Measurements from ENCODE around the gene PARS2. TPM values are rescaled to one million over a fixed set of nuclear protein-coding genes. Genes with fewer than 3 reads are reported as not detected.
A peak's percentile ranks its signal among the peaks of the same experiment; 100 is the strongest.

Gene PARS2
- total RNA-seq, 2 experiments from 2014 or later: 4.2 TPM

DNA sequence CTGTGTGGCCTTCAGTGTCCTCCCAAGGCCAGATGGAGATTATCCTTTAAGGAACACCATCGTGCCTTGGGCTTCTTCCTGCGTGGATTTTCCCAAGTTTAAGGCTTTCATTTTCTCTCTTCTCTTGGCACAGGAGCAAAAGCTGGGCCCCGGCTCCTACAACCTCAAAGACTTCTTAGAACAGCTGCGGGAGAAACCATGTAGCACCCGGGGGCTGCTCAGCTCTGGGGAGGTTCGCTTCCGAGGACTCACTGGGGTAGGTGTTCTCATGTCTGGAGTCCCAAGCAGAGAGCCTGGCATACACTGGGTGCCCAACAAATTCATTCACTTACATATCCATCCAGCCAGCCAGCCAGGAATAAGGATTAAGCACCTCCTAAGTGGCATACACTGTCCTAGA, 43.4 kb upstream of the PARS2 start:
- Mint-ChIP-seq H3K27ac (peak overlapping the region; percentile 65), H3K4me3 (no peak overlapping the region), H3K4me1 (ENCODE audit: low read depth) (peaks cover 67% of the 10 kb centered on the region), H3K36me3 (ENCODE audit: low read depth) (no peaks in the 10 kb centered on the region), H3K27me3 (ENCODE audit: low read depth) (peaks cover 2% of the 10 kb centered on the region), H3K9me3 (ENCODE audit: insufficient read depth) (no peaks in the 10 kb centered on the region)
- no peak for ATAC-seq
- POLR2A ChIA-PET: no interaction called here
- DNase-seq: no peak
- CTCF ChIA-PET: interaction anchor here (0.9 to 1.7 kb wide), 9 partner anchors 9 to 319 kb away, joined by 3 to 8 read pairs (median 4); no protein-coding TSS in a partner anchor

DNA sequence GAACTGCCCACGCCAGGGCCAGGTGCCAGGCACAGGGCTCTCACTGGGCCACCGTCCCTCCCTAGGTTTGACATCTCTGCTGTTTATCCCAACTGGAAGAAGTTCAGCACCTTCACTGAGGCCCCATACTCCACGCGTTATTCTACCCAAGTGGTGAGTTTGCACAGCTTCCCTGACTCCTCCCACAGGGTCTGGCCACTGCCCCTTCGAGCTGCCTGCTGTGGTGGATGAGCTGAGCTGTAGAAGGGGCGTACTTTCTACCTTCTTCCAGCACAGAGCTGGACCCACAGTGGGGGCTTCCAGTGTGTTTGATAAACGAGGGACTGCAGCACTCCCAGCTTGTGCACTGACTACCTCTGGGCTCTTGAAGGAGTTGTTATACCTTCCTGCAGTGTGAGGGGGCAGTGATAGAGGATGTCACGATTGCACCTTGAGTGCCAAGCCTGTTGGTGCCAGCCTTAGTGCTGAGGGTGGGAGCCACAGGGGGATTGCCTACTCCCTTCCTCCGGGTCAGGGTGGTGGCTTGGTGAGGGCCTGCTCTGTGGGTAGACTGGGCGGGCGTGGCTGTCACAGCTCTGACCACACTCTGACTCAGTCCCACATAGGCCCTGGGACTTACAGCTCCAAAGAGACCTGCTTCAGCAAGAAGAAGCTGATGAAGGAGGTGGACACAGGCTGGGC, 42.7 kb upstream of the PARS2 start:
- peak overlapping the region; percentile 65 for H3K27ac Mint-ChIP-seq
- peak; percentile 38 for ATAC-seq
- H3K4me3 Mint-ChIP-seq: no peak overlapping the region
- peaks cover 2% of the 10 kb centered on the region for H3K27me3 Mint-ChIP-seq (ENCODE audit: low read depth)
- H3K36me3 Mint-ChIP-seq (ENCODE audit: low read depth): no peaks in the 10 kb centered on the region
- POLR2A ChIA-PET: no interaction called here
- no peaks in the 10 kb centered on the region for H3K9me3 Mint-ChIP-seq (ENCODE audit: insufficient read depth)
- CTCF ChIA-PET: interaction anchor here (0.9 to 1.7 kb wide), 11 partner anchors 8 to 754 kb away, joined by 3 to 8 read pairs (median 4); partner anchors contain the start of gene TMEM59
- DNase-seq: peak; percentile 55
- peaks cover 60% of the 10 kb centered on the region for H3K4me1 Mint-ChIP-seq (ENCODE audit: low read depth)

DNA sequence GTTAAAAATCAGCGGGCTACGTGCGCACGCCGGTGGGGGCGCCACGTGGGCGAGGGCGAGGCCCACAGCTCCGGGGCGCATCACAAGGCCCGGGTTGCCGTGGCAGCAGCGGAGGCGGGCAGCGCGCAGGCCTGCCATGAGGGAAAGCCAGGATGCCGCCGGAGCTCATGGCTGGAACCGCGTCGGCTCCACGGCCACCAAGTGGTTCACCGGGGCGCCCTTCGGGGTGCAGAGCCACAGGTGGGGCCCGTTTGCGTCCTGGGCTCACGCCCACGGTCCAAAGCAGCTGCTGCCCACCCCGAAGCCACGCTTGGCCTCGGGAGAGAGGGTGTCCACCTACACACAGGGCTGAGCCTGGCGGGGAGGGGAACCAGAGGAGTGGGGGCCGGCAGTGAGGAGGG, 41.7 kb upstream of the PARS2 start:
- H3K4me3 Mint-ChIP-seq: no peak overlapping the region
- H3K36me3 Mint-ChIP-seq (ENCODE audit: low read depth): no peaks in the 10 kb centered on the region
- CTCF ChIA-PET: interaction anchor here (3.7 kb wide), 1 partner anchor 134 kb away, joined by 12 read pairs; no protein-coding TSS in a partner anchor
- no peak for ATAC-seq
- peaks cover 2% of the 10 kb centered on the region for H3K27me3 Mint-ChIP-seq (ENCODE audit: low read depth)
- H3K4me1 Mint-ChIP-seq (ENCODE audit: low read depth): peaks cover 64% of the 10 kb centered on the region
- POLR2A ChIA-PET: no interaction called here
- no peaks in the 10 kb centered on the region for H3K9me3 Mint-ChIP-seq (ENCODE audit: insufficient read depth)
- H3K27ac Mint-ChIP-seq: no peak overlapping the region
- DNase-seq: no peak

DNA sequence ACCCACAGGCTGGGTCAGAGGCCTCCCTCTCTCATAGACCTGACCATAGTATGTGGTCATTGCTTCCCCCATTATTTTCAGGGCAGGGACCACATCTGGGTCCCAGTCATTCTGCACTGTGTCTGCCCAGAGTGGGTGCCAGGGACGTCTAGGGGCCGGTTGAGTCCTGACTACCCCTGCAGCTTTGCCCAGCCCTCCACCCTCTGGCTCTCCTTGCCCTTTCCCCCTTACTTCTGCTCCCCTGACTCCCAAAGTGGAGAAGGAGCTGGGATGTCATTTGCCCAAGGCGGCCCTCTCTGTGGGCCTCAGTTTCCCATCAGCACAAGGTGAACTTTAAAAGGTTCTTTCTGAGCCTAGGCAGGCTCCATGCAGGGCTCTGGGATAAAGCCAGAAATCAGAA, 41.1 kb upstream of the PARS2 start:
- no peaks in the 10 kb centered on the region for H3K9me3 Mint-ChIP-seq (ENCODE audit: insufficient read depth)
- CTCF ChIA-PET: interaction anchor here (2.1 to 3.7 kb wide), 2 partner anchors 14 to 133 kb away, joined by 12 read pairs; no protein-coding TSS in a partner anchor
- DNase-seq (no peak), ATAC-seq (no peak)
- peaks cover under 1% of the 10 kb centered on the region for H3K27me3 Mint-ChIP-seq (ENCODE audit: low read depth)
- peaks cover 62% of the 10 kb centered on the region for H3K4me1 Mint-ChIP-seq (ENCODE audit: low read depth)
- H3K4me3 Mint-ChIP-seq: no peak overlapping the region
- H3K27ac Mint-ChIP-seq: peak overlapping the region; percentile 43
- POLR2A ChIA-PET: no interaction called here
- no peaks in the 10 kb centered on the region for H3K36me3 Mint-ChIP-seq (ENCODE audit: low read depth)

DNA sequence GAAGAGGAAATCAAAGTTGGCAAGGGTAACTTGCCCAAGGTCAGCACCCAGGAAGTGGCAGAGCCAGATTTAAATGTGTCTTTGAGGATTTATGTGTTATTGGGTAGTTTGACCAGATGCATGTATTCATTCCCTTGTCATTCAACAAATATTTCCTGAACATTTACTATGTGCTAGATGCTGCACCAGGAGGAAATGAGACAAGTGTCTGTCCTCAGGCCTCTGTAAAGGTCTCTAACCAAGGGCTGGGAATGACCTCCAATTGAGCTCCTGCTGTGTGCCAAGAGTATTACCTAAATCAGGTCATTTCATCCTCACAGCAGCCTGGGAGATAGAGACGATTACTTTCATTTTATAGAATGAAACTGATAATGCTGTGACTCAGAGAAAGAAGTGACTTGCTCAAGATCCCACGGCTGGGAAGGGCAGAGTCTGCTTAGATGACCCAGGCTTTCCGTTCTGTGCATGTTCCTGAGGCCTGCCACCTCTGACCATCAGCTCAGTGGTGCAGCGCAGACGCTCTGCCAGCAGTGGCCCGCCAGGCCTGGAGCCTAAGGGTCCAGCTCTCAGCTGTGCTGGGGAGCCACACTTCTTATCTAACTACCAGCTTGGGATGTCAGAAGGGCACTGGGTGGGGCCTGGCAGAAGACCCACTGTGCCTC, 40.3 kb upstream of the PARS2 start:
- peak overlapping the region; percentile 43 for H3K27ac Mint-ChIP-seq
- no peaks in the 10 kb centered on the region for H3K27me3 Mint-ChIP-seq (ENCODE audit: low read depth)
- DNase-seq (no peak), ATAC-seq (no peak)
- POLR2A ChIA-PET: no interaction called here
- H3K4me3 Mint-ChIP-seq: no peak overlapping the region
- CTCF ChIA-PET: interaction anchor here (0.9 to 3.7 kb wide), 5 partner anchors 13 to 140 kb away, joined by 3 to 12 read pairs (median 3); no protein-coding TSS in a partner anchor
- H3K4me1 Mint-ChIP-seq (ENCODE audit: low read depth): peaks cover 63% of the 10 kb centered on the region
- no peaks in the 10 kb centered on the region for H3K9me3 Mint-ChIP-seq (ENCODE audit: insufficient read depth)
- no peaks in the 10 kb centered on the region for H3K36me3 Mint-ChIP-seq (ENCODE audit: low read depth)

DNA sequence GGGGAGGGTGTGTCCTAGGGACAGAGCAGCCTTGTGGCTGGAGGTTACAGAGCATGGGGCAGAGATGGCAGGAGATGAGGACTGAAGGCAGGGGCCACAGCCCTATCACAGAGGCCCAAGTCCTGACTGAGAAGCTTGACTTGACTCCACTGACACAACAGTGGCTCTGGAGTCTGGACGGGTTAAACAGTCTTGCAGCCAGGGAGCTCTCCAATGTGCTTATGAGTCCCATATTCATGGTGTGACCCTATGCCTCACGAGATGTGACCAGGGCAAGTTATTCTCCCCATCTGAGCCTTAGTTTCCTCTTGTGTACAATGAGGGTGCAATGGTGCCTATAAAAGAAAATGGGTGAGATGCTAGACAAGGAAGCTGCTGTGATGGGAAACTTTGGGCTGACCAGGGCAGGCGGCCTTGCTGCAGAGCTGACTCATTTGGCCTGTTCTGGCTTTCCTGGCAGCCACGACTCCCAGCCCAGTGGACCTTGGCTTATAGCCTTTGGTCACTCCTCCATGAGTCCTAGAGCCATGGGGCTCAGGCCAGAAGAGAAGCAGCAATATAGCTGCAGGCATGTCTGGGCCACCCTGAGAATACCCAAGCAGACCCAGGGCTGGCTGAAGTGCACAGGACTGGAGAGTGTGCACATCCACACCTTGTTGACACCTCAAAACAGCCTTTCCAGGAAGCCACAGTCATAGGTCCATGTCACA, 39.6 kb upstream of the PARS2 start:
- Mint-ChIP-seq H3K9me3 (ENCODE audit: insufficient read depth) (no peaks in the 10 kb centered on the region), H3K4me3 (no peak overlapping the region), H3K27me3 (ENCODE audit: low read depth) (no peaks in the 10 kb centered on the region), H3K36me3 (ENCODE audit: low read depth) (no peaks in the 10 kb centered on the region), H3K4me1 (ENCODE audit: low read depth) (peaks cover 68% of the 10 kb centered on the region), H3K27ac (peak overlapping the region; percentile 43)
- no peak for ATAC-seq
- ChIA-PET CTCF (interaction anchor here (0.9 to 3.7 kb wide), 7 partner anchors 12 to 314 kb away, joined by 3 to 12 read pairs (median 3); no protein-coding TSS in a partner anchor), POLR2A (no interaction called here)
- no peak for DNase-seq

DNA sequence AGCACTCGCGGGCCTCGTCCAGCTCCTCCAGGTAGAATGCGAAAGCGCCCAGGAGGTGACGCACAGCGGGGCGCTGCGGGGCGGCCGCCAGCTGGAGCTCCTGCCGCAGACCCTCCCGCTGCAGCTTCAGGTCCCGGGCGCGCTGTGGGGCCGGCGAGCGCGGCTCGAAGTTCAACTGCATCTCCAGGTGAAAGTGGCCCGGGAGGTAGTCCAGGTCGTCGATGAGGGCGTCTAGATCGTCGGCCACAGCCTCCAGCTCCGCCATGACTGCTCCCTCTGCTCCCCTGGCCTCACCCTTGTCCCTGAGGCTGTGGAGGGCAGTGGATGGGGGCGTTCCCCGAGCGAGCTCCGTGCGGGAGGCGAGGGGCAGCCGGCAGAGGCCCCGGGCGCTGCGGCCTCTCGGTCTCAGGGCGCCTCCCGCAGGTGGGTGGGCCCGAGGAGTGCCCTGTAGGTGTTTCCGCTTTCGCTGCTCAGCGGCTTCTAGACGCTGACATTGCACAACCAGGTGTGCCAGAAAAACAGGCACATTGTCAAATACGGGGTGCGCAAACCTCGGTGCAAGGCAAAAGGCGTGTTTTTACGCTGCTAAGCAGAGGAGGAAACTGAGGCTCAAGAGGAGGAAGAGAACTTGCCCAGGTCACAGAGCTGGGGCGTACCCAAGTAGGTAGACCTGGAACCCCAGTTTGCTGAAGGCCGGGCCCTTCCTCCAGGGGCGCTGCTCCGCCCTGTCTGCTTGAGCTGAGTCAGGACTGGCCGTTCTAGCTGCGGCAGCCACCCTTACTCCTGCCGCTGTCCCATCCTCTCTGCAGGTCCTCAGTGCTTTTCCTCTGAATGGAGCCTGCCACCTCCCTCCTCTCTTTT, 36.8 kb upstream of the PARS2 start, which contains the start of gene TTC22:
TSS of gene TTC22 (minus strand) at position 425 of the 861 bp plus-strand sequence. CDS start at position 265, 160 bp downstream.
- Mint-ChIP-seq H3K27me3 (ENCODE audit: low read depth) (no peaks in the 10 kb centered on the region), H3K36me3 (ENCODE audit: low read depth) (no peaks in the 10 kb centered on the region), H3K4me1 (ENCODE audit: low read depth) (peaks cover 53% of the 10 kb centered on the region), H3K4me3 (peak within 1 kb of the TSS; percentile 88), H3K27ac (peak within 1 kb of the TSS; percentile 89), H3K9me3 (ENCODE audit: insufficient read depth) (no peaks in the 10 kb centered on the region)
- ChIA-PET POLR2A (interaction anchor here (0.6 to 1.3 kb wide), 5 partner anchors 38 to 126 kb away, joined by 3 to 6 read pairs (median 3); partner anchors contain the start of gene TTC4), CTCF (interaction anchor here (0.6 to 3.5 kb wide), 38 partner anchors 8 to 711 kb away, joined by 3 to 34 read pairs (median 4); partner anchors contain the start of gene TTC4)
- DNase-seq (peak; percentile 85), ATAC-seq (peak; percentile 93)

DNA sequence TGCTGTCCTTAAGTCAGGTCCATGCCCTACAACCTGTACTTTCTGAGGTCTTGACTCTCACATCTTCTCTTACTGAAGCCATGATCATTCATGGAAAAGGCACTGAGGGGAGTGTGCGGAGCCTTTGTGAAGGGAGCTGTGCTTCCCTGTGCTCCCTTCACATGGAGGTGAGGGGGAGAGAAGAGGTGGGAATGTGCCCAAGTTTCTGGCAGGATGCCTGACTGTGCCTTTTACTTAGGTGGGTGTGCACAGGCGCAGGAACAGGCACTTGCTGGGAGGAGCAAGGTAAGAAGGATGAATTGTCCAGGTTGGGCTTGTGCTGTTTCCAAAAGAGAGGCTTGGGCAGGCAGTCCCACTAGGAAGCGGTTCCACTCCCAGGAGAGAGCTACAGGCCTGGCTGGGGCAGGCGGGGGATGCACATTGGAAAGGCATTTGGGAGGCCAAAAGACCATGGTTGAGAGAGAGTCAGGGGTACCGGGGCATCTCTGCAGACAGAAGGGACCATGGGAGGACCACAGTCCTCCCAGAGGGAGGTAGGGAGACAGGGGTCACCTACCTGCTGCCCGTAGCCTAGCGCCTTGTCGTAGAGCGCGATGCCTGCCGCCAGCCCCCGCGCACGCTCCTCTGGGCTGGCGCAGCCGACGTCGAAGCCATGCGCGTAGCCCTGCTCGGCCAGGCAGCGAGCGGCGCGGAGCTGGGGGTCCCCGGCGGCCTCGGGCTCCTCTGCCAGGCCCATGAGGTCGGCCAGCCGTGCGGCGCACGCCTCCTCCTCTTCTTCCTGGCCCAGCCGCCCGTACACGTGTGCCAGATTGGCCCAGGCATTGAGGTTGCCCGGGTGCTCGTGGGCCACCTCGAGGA, 35.9 kb upstream of the PARS2 start:
- peak overlapping the region; percentile 84 for H3K27ac Mint-ChIP-seq
- peak overlapping the region; percentile 88 for H3K4me3 Mint-ChIP-seq
- H3K27me3 Mint-ChIP-seq (ENCODE audit: low read depth): no peaks in the 10 kb centered on the region
- H3K4me1 Mint-ChIP-seq (ENCODE audit: low read depth): peaks cover 48% of the 10 kb centered on the region
- CTCF ChIA-PET: interaction anchor here (0.7 to 3.5 kb wide), 24 partner anchors 9 to 512 kb away, joined by 3 to 34 read pairs (median 5); partner anchors contain the start of gene TTC4
- no peaks in the 10 kb centered on the region for H3K36me3 Mint-ChIP-seq (ENCODE audit: low read depth)
- ATAC-seq: no peak
- H3K9me3 Mint-ChIP-seq (ENCODE audit: insufficient read depth): no peaks in the 10 kb centered on the region
- no peak for DNase-seq
- POLR2A ChIA-PET: interaction anchor here (0.7 to 1.3 kb wide), 3 partner anchors 37 to 87 kb away, joined by 3 to 6 read pairs (median 3); partner anchors contain the start of genes DHCR24 and TTC4

DNA sequence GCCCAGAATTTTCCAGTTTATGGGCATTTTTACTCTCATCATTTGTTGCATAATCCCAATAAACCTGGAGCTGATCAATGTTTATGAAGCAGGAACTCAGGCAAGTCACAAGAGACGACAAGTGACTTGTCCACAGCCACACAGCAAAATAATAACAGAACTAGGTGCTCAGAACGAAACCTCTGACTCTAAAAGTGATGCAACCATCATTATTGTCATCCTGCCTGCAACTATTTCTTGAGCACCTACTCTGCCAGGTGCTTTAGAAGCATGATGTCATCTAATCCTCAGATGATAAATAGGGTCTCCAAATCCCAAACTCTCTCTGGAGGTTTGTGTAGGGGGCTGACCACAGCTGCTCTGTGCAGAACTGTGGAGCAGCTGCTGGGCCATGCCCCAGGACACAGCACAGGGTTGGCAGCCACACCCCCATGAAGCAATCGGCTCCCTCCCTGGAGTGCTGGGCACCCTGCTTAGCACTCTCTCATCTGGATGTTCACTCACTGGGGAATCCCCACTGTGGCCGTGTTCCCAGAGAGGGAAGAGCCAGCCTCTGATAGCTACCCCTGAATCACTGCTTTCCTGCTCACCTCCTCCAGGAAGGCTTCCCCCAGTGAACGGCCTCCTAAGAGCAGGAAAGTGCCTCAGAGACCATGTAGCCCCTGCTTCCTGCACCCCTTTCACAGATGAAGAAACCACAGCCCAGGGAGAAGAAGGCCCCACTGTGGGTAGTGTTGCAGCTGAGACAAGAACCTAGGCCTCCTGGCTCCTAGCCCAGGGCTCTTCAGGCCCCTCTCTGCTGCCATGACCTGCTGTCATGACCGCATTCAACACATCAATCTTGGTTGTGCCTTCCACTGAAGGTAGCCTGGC, 34.7 kb upstream of the PARS2 start:
- peak overlapping the region; percentile 64 for H3K4me3 Mint-ChIP-seq
- ChIA-PET CTCF (interaction anchor here (1.0 to 3.5 kb wide), 5 partner anchors 8 to 127 kb away, joined by 3 to 34 read pairs (median 4); no protein-coding TSS in a partner anchor), POLR2A (interaction anchor here (0.6 to 1.1 kb wide), 3 partner anchors 36 to 1073 kb away, joined by 3 read pairs; partner anchors contain the start of gene DHCR24)
- ATAC-seq: no peak
- peaks cover 45% of the 10 kb centered on the region for H3K4me1 Mint-ChIP-seq (ENCODE audit: low read depth)
- H3K9me3 Mint-ChIP-seq (ENCODE audit: insufficient read depth): no peaks in the 10 kb centered on the region
- H3K36me3 Mint-ChIP-seq (ENCODE audit: low read depth): no peaks in the 10 kb centered on the region
- H3K27ac Mint-ChIP-seq: peak overlapping the region; percentile 84
- DNase-seq: peak; percentile 31
- no peaks in the 10 kb centered on the region for H3K27me3 Mint-ChIP-seq (ENCODE audit: low read depth)

All from activated CD8-positive, alpha-beta T cell treated with anti-CD3 and anti-CD28 coated beads, Interleukin-2, amount 10 ng/mL, durations not matched to agents 7 days and 5 days (primary cell).